22Rv1 (cell line): ENCODE data around the gene OR10K2.

ENCODE experiments used
- ZFX ChIP-seq: fragments of 450-650 bp; IDR thresholded peaks from 2 replicates; pipeline ENCODE4 v1.6.1; 2017; ENCODE audit warnings: antibody characterized with exemption, borderline replicate concordance
- TF ChIP-seq, protein P1 (sequence below): fragments of 450-650 bp; IDR thresholded peaks from 2 replicates; pipeline ENCODE4 v1.5.1; 2017; ENCODE audit warnings: mild to moderate bottlenecking

DNA sequence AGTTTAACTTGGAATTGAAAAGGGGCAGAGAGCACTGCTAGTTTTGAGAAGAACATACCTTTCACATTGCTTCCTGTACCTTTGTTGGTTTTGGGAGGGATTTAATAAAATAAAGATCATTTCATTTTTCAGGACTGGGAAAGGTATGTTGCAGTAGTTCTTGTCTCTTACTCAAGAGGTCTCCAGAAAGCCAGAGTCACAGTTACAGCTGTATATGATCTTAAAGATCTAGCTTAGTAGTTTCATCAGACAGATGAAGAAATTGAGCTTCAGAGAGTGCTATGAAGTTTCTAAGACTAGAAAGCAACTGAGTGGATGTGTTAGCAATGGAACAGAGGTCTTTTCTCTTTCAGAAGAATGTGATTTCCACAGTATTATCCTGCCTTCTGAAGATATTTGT lies 1.0 kb downstream of the OR10K2 start:
- TF ChIP-seq, protein P1, sequence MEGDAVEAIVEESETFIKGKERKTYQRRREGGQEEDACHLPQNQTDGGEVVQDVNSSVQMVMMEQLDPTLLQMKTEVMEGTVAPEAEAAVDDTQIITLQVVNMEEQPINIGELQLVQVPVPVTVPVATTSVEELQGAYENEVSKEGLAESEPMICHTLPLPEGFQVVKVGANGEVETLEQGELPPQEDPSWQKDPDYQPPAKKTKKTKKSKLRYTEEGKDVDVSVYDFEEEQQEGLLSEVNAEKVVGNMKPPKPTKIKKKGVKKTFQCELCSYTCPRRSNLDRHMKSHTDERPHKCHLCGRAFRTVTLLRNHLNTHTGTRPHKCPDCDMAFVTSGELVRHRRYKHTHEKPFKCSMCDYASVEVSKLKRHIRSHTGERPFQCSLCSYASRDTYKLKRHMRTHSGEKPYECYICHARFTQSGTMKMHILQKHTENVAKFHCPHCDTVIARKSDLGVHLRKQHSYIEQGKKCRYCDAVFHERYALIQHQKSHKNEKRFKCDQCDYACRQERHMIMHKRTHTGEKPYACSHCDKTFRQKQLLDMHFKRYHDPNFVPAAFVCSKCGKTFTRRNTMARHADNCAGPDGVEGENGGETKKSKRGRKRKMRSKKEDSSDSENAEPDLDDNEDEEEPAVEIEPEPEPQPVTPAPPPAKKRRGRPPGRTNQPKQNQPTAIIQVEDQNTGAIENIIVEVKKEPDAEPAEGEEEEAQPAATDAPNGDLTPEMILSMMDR = no peak
- TF ChIP-seq ZFX = no peak
